ENCODE measurements around the gene ITGAD.

GRCh38 chr16:31411024-31411844 lies 18.1 kb downstream of the ITGAD start:
- no peak for TF ChIP-seq GLIS3 (CRISPR knock-in tag; IDR thresholded peaks at IDR 0.05)
- TF ChIP-seq RARB (CRISPR knock-in tag; IDR thresholded peaks at IDR 0.05), result no peak
- TF ChIP-seq ZFP30 (CRISPR knock-in tag; IDR thresholded peaks at IDR 0.05), result no peak
- no peak for TF ChIP-seq BACH2 (CRISPR knock-in tag; IDR thresholded peaks at IDR 0.05; ENCODE audit: borderline replicate concordance)
- no peak for TF ChIP-seq PATZ1 (CRISPR knock-in tag; IDR thresholded peaks at IDR 0.05; ENCODE audit: borderline replicate concordance)
- no peak for TF ChIP-seq SNAI2 (CRISPR knock-in tag; IDR thresholded peaks at IDR 0.05)
- TF ChIP-seq ZNF565 (CRISPR knock-in tag; conservative IDR thresholded peaks at IDR 0.05; ENCODE audit: low read depth), result no peak
- no peak for TF ChIP-seq ZFP3 (CRISPR knock-in tag; IDR thresholded peaks at IDR 0.05)
